Mammary epithelial cell (primary cell): Measurements from ENCODE around the gene WBP1L.

Source experiments
- CTCF ChIP-seq, 2 donors: IDR thresholded peaks in 1 of 2; conservative IDR thresholded peaks in 1 of 2; 2 replicates each; pipeline ENCODE4 v1.5.1; 2011 to 2012; ENCODE audit warnings: inconsistent platforms in 2 of 2, low read length in 2 of 2, mild to moderate bottlenecking in 2 of 2, control low read depth in 1 of 2, low read depth in 1 of 2; ENCODE audit not compliant: insufficient read depth in 1 of 2; ENCODE audit errors: extremely low read depth in 1 of 2
- EZH2 ChIP-seq: IDR thresholded peaks from 2 replicates; pipeline ENCODE4 v1.6.1; 2012; ENCODE audit warnings: low read length, inconsistent platforms, borderline replicate concordance

GRCh38 chr10:102741726-102742237 lies 2.0 kb upstream of the WBP1L start:
- TF ChIP-seq CTCF (conservative IDR thresholded peaks at IDR 0.05 in 1 of 2, IDR thresholded peaks at IDR 0.05 in 1 of 2; ENCODE audit: extremely low read depth in 1 of 2, insufficient read depth in 1 of 2, low read depth in 1 of 2, low read length in 2 of 2) (no peak), EZH2 (no peak)
